ENCODE results near the gene MUC4.
"Not testable (repeated sequence)": the region's sequence is repeated elsewhere in the genome, so short reads cannot be mapped to it uniquely, and the experiment has no call there.

Gene MUC4

GRCh38 chr3:195736866-195737490 lies 74.8 kb downstream of the MUC4 start:
- DNase-seq, result no peak

- DNase-seq, result no peak
These were observed 76.6 kb downstream of the MUC4 start for GRCh38 chr3:195735036-195735695.

- no peak for DNase-seq
These were observed 78.8 kb downstream of the MUC4 start for GRCh38 chr3:195732940-195733339.

GRCh38 chr3:195731356-195731905 lies 80.3 kb downstream of the MUC4 start:
- no peak for DNase-seq

- no peak for DNase-seq
These were observed 82.1 kb downstream of the MUC4 start for GRCh38 chr3:195729476-195730251.

GRCh38 chr3:195728789-195729188 lies 82.9 kb downstream of the MUC4 start:
- not testable (repeated sequence) for DNase-seq

GRCh38 chr3:195727606-195728195 lies 84.0 kb downstream of the MUC4 start:
- DNase-seq, result no peak

GRCh38 chr3:195725916-195726740 lies 85.6 kb downstream of the MUC4 start:
- not testable (repeated sequence) for DNase-seq

GRCh38 chr3:195724363-195724762 lies 87.4 kb downstream of the MUC4 start:
- DNase-seq, result not testable (repeated sequence)

- DNase-seq, result not testable (repeated sequence)
These were observed 88.8 kb downstream of the MUC4 start for GRCh38 chr3:195722996-195723345.

- not testable (repeated sequence) for DNase-seq
These were observed 89.4 kb downstream of the MUC4 start for GRCh38 chr3:195722139-195722995.

- not testable (repeated sequence) for DNase-seq
These were observed 90.8 kb downstream of the MUC4 start, which contains the start of gene MUC20 for GRCh38 chr3:195720831-195721506. Gene MUC20 (plus strand): TSS chr3:195720978. CDS start chr3:195721008, 30 bp downstream.

GRCh38 chr3:195719514-195720254 lies 92.0 kb downstream of the MUC4 start:
- DNase-seq, result not testable (repeated sequence)

GRCh38 chr3:195718477-195718984 lies 93.2 kb downstream of the MUC4 start:
- DNase-seq, result no peak

- no peak for DNase-seq
These were observed 93.8 kb downstream of the MUC4 start for GRCh38 chr3:195717852-195718476.

- no peak for DNase-seq
These were observed 94.3 kb downstream of the MUC4 start for GRCh38 chr3:195717416-195717815.

- DNase-seq, result no peak
These were observed 96.0 kb downstream of the MUC4 start for GRCh38 chr3:195715583-195716266.

- DNase-seq, result no peak
These were observed 96.6 kb downstream of the MUC4 start for GRCh38 chr3:195715134-195715533.
